Neural cell (in vitro differentiated cells): ENCODE results near the gene LCORL. TPM values are rescaled to one million over a fixed set of nuclear protein-coding genes. Genes with fewer than 3 reads are reported as not detected.

ENCODE experiments used
- H2AFZ ChIP-seq: fragments of 200-600, 300-800 bp; sonication (generic), shearing (Covaris generic); 2 replicates; pipeline ENCODE4 v1.6.0; 2014; ENCODE audit warnings: low read depth, mild to moderate bottlenecking, antibody characterized with exemption, low read length, moderate library complexity
- H3F3A ChIP-seq: fragments of 200-600 bp; shearing (Covaris generic); 2 replicates; pipeline ENCODE4 v1.6.1; 2016; ENCODE audit warnings: mild to moderate bottlenecking, moderate library complexity, mixed read lengths, antibody characterized with exemption, low read length; ENCODE audit not compliant: insufficient read depth, poor library complexity, severe bottlenecking
- H3K27ac ChIP-seq: fragments of 200-600, 300-800 bp; sonication (generic), shearing (Covaris generic); 2 replicates; pipeline ENCODE4 v1.5.1; 2014; ENCODE audit warnings: mild to moderate bottlenecking, low read length, moderate library complexity
- H3K27me3 ChIP-seq: fragments of 300-800, 200-600 bp; sonication (generic), shearing (Covaris generic); 2 replicates; pipeline ENCODE4 v1.6.0; 2014; ENCODE audit warnings: mild to moderate bottlenecking, low read depth, low read length, moderate library complexity; ENCODE audit not compliant: insufficient read depth
- H3K36me3 ChIP-seq: fragments of 300-800, 200-600 bp; sonication (generic), shearing (Covaris generic); 2 replicates; pipeline ENCODE4 v1.5.1; 2014; ENCODE audit warnings: mild to moderate bottlenecking, antibody characterized with exemption, low read length, moderate library complexity; ENCODE audit not compliant: insufficient read depth
- H3K4me2 ChIP-seq: fragments of 300-800, 200-600 bp; sonication (generic), shearing (Covaris generic); 2 replicates; pipeline ENCODE4 v1.6.0; 2014; ENCODE audit warnings: mild to moderate bottlenecking, low read length
- H3K4me3 ChIP-seq: fragments of 300-800, 200-600 bp; sonication (generic), shearing (Covaris generic); 2 replicates; pipeline ENCODE4 v1.5.1; 2014; ENCODE audit warnings: mild to moderate bottlenecking, low read length, moderate library complexity
- H3K79me2 ChIP-seq: fragments of 200-600 bp; shearing (Covaris generic); replicated peaks from 2 replicates; pipeline ENCODE4 v1.6.0; 2014; ENCODE audit warnings: mild to moderate bottlenecking, low read length, moderate library complexity; ENCODE audit not compliant: insufficient read depth
- H3K9ac ChIP-seq: fragments of 300-800, 200-600 bp; sonication (generic), shearing (Covaris generic); 2 replicates; pipeline ENCODE4 v1.6.1; 2016; ENCODE audit warnings: mild to moderate bottlenecking, low read length, mixed read lengths
- H3K9me2 ChIP-seq: fragments of 200-600 bp; shearing (Covaris generic); 2 replicates; pipeline ENCODE4 v1.6.1; 2016; ENCODE audit warnings: mild to moderate bottlenecking, low read length, mixed read lengths; ENCODE audit not compliant: insufficient read depth
- H3K9me3 ChIP-seq: fragments of 200-600, 300-800 bp; sonication (generic), shearing (Covaris generic); 2 replicates; pipeline ENCODE4 v1.6.1; 2016; ENCODE audit warnings: mild to moderate bottlenecking, mixed run types, low read length, moderate library complexity, mixed read lengths
- H4K20me1 ChIP-seq: fragments of 200-600 bp; shearing (Covaris generic); 2 replicates; pipeline ENCODE4 v1.6.1; 2016; ENCODE audit warnings: mild to moderate bottlenecking, mixed run types; ENCODE audit not compliant: insufficient read depth
- EP300 ChIP-seq: fragments of 450-650 bp; conservative IDR thresholded peaks from 2 replicates; pipeline ENCODE4 v1.6.1; 2014; ENCODE audit warnings: antibody characterized with exemption, mild to moderate bottlenecking, moderate library complexity; ENCODE audit not compliant: poor library complexity, severe bottlenecking
- EZH2 ChIP-seq: fragments of 200-600, 300-800 bp; shearing (Covaris generic), sonication (generic); IDR thresholded peaks from 2 replicates; pipeline ENCODE4 v1.6.1; 2014; ENCODE audit warnings: antibody characterized with exemption, low read length, borderline replicate concordance, mild to moderate bottlenecking; ENCODE audit not compliant: insufficient read depth, poor library complexity, severe bottlenecking
- MXI1 ChIP-seq: fragments of 450-650 bp; conservative IDR thresholded peaks from 2 replicates; pipeline ENCODE4 v1.6.1; 2014; ENCODE audit warnings: antibody characterized with exemption, mild to moderate bottlenecking; ENCODE audit not compliant: poor library complexity, severe bottlenecking
- POLR2AphosphoS5 ChIP-seq: IDR thresholded peaks from 2 replicates; pipeline ENCODE4 v1.6.1; 2012
- RAD21 ChIP-seq: fragments of 450-650 bp; conservative IDR thresholded peaks from 2 replicates; pipeline ENCODE4 v1.6.1; 2014; ENCODE audit warnings: antibody characterized with exemption, mild to moderate bottlenecking, moderate library complexity
- REST ChIP-seq: IDR thresholded peaks from 2 replicates; pipeline ENCODE4 v1.6.1; 2012; ENCODE audit warnings: borderline replicate concordance
- SMC3 ChIP-seq: fragments of 450-650 bp; conservative IDR thresholded peaks from 2 replicates; pipeline ENCODE4 v1.6.1; 2014; ENCODE audit warnings: antibody characterized with exemption, mild to moderate bottlenecking, moderate library complexity; ENCODE audit not compliant: poor library complexity
- TAF1 ChIP-seq: IDR thresholded peaks from 2 replicates; pipeline ENCODE4 v1.6.1; 2012; ENCODE audit warnings: low read depth
- polyA plus RNA-seq: library from polyadenylated mRNA; depleted of rRNA; stranded (reverse); fragments of >200 nt; gene quantifications from 2 replicates; pipeline ENCODE4 v1.2.3, GENCODE V29; 2014
- TF ChIP-seq, protein P1 (sequence below): fragments of 450-650 bp; IDR thresholded peaks from 2 replicates; pipeline ENCODE4 v1.5.1; 2014; ENCODE audit warnings: antibody characterized with exemption, mild to moderate bottlenecking, moderate library complexity; ENCODE audit not compliant: poor library complexity, severe bottlenecking

Gene LCORL
- polyA plus RNA-seq, 1 donor from 2014 or later = 49.0 TPM

DNA sequence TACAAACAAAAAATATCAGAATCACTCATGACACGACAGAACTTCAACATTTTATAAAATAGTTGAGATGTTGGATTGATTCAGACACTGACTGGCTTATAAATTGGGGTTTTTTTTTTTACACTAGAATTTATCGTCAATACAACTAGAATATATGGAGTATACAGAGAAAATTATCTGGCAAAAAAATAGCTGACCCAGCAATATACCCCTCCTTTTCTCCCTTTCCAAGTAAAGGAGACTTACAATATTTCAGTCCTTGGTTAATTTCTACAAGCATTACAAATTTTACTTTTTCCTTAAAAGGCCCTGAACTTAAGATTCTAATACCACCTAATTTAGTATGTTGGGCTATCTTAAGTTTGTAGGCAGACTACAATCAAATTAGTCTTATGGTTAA, 76.3 kb downstream of the LCORL start:
- no peaks in the 10 kb centered on the region for H3K79me2 ChIP-seq
- H2AFZ ChIP-seq = no peak overlapping the region
- H3F3A ChIP-seq = no peaks in the 10 kb centered on the region
- H3K9me2 ChIP-seq = no peaks in the 10 kb centered on the region
- no peak overlapping the region for H3K27ac ChIP-seq
- H3K36me3 ChIP-seq = no peaks in the 10 kb centered on the region
- no peak overlapping the region for H3K4me2 ChIP-seq
- H3K27me3 ChIP-seq = no peaks in the 10 kb centered on the region
- no peak for TF ChIP-seq POLR2AphosphoS5
- no peak for TF ChIP-seq REST
- TF ChIP-seq MXI1 = no peak
- TF ChIP-seq SMC3 = no peak
- no peak for TF ChIP-seq TAF1
- no peak for TF ChIP-seq EZH2
- TF ChIP-seq EP300 = no peak
- no peak for TF ChIP-seq RAD21
- TF ChIP-seq, protein P1, sequence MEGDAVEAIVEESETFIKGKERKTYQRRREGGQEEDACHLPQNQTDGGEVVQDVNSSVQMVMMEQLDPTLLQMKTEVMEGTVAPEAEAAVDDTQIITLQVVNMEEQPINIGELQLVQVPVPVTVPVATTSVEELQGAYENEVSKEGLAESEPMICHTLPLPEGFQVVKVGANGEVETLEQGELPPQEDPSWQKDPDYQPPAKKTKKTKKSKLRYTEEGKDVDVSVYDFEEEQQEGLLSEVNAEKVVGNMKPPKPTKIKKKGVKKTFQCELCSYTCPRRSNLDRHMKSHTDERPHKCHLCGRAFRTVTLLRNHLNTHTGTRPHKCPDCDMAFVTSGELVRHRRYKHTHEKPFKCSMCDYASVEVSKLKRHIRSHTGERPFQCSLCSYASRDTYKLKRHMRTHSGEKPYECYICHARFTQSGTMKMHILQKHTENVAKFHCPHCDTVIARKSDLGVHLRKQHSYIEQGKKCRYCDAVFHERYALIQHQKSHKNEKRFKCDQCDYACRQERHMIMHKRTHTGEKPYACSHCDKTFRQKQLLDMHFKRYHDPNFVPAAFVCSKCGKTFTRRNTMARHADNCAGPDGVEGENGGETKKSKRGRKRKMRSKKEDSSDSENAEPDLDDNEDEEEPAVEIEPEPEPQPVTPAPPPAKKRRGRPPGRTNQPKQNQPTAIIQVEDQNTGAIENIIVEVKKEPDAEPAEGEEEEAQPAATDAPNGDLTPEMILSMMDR = no peak
- no peaks in the 10 kb centered on the region for H3K9me3 ChIP-seq
- no peak overlapping the region for H3K4me3 ChIP-seq
- no peaks in the 10 kb centered on the region for H4K20me1 ChIP-seq
- no peak overlapping the region for H3K9ac ChIP-seq

DNA sequence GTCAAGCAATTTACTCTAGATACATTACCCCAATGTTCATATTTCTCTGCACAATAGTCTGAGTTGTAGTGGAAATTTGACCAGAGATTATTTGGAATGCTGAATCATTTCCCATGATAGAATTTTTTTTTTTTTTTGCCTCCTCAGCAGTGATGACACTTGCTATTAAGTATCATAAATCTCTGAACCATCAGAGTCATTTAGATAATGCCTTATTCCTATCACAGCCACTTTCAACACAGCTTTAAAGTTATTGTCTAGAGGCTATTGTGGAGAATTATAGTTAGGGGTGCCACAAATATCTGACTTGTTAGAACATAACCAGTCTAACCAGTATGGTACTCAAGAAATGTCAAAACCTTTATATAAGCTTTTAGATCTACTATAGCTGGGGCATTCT, 79.8 kb downstream of the LCORL start:
- no peaks in the 10 kb centered on the region for H3K27me3 ChIP-seq
- no peaks in the 10 kb centered on the region for H3K9me2 ChIP-seq
- H4K20me1 ChIP-seq = no peaks in the 10 kb centered on the region
- H2AFZ ChIP-seq = no peak overlapping the region
- H3K79me2 ChIP-seq = no peaks in the 10 kb centered on the region
- H3K36me3 ChIP-seq = no peaks in the 10 kb centered on the region
- no peak overlapping the region for H3K9ac ChIP-seq
- TF ChIP-seq RAD21 (no peak), REST (no peak), MXI1 (no peak), POLR2AphosphoS5 (no peak), TAF1 (no peak), EP300 (no peak), EZH2 (no peak), SMC3 (no peak)
- TF ChIP-seq, protein P1 = no peak
- H3F3A ChIP-seq = no peaks in the 10 kb centered on the region
- H3K4me2 ChIP-seq = no peak overlapping the region
- no peak overlapping the region for H3K27ac ChIP-seq
- H3K4me3 ChIP-seq = no peak overlapping the region
- no peaks in the 10 kb centered on the region for H3K9me3 ChIP-seq
